ENCODE data around the gene ZGLP1. TPM values are rescaled to one million over a fixed set of nuclear protein-coding genes. Genes with fewer than 3 reads are reported as not detected.

The ZGLP1 gene
- total RNA-seq, result 0.32 and 0.44 TPM in 2 replicates

GRCh38 chr19:10309423-10309822 lies at the start of gene ZGLP1:
TSS of gene ZGLP1 (minus strand) at chr19:10309815.

GRCh38 chr19:10339380-10339960 lies 29.9 kb upstream of the ZGLP1 start, which contains the start of gene ICAM3:
TSS of gene ICAM3 (minus strand) at chr19:10339624. CDS start at chr19:10339614, 10 bp downstream.

GRCh38 chr19:10332965-10333757 lies 23.5 kb upstream of the ZGLP1 start, which contains the start of gene RAVER1:
TSS of gene RAVER1 (minus strand) at chr19:10333529. CDS start at chr19:10333507, 22 bp downstream.

GRCh38 chr19:10315335-10316214 lies 6.0 kb upstream of the ZGLP1 start, which contains the start of gene FDX2:
TSS of gene FDX2 (minus strand) at chr19:10316015. CDS start at chr19:10315996, 19 bp downstream.

GRCh38 chr19:10289836-10290356 lies 19.7 kb downstream of the ZGLP1 start, which contains the start of gene ICAM5:
TSS of gene ICAM5 (plus strand) at chr19:10289952. CDS start at chr19:10290044, 92 bp downstream.

GRCh38 chr19:10286803-10287737 lies 22.5 kb downstream of the ZGLP1 start, which contains the start of gene ICAM4:
TSS of gene ICAM4 (plus strand) at chr19:10286955. CDS start at chr19:10287013, 58 bp downstream.

GRCh38 chr19:10270616-10271394 lies 38.8 kb downstream of the ZGLP1 start, which contains the start of gene ICAM1:
TSS of gene ICAM1 (plus strand) at chr19:10271120. CDS start at chr19:10271160, 40 bp downstream.

Other genes starting within 250 kb of the ZGLP1 start
- 24.3 and 29.4 TPM in 2 replicates for gene SHFL, start 223.5 kb downstream of the ZGLP1 start, total RNA-seq
- 0.25 TPM in 1 of 2 replicates, not detected in the other for gene ANGPTL6, start 207.1 kb downstream of the ZGLP1 start, total RNA-seq
- 21.0 and 28.9 TPM in 2 replicates for gene PPAN, start 203.5 kb downstream of the ZGLP1 start, total RNA-seq
- 1.1 and 4.3 TPM in 2 replicates for gene P2RY11, start 198.1 kb downstream of the ZGLP1 start, total RNA-seq
- gene EIF3G, start 189.9 kb downstream of the ZGLP1 start, total RNA-seq, result 261 and 308 TPM in 2 replicates
- 36.4 and 63.2 TPM in 2 replicates for gene DNMT1, start 114.9 kb downstream of the ZGLP1 start, total RNA-seq
- gene S1PR2, start 78.5 kb downstream of the ZGLP1 start, total RNA-seq, result 0.65 and 0.69 TPM in 2 replicates
- 20.1 TPM in 2 replicates for gene MRPL4, start 57.6 kb downstream of the ZGLP1 start, total RNA-seq
- 28.0 and 138 TPM in 2 replicates for gene ICAM1, start 38.7 kb downstream of the ZGLP1 start, total RNA-seq
- gene ICAM4, start 22.9 kb downstream of the ZGLP1 start, total RNA-seq, result 1.1 and 1.3 TPM in 2 replicates
- gene ICAM5, start 19.9 kb downstream of the ZGLP1 start, total RNA-seq, result 0.16 and 0.25 TPM in 2 replicates
- 13.6 and 21.1 TPM in 2 replicates for gene FDX2, start 6.2 kb upstream of the ZGLP1 start, total RNA-seq
- 5.8 and 17.7 TPM in 2 replicates for gene RAVER1, start 23.7 kb upstream of the ZGLP1 start, total RNA-seq
- gene ICAM3, start 29.8 kb upstream of the ZGLP1 start, total RNA-seq, result 10.5 and 20.9 TPM in 2 replicates
- 84.3 and 118 TPM in 2 replicates for gene TYK2, start 70.8 kb upstream of the ZGLP1 start, total RNA-seq
- 313 and 340 TPM in 2 replicates for gene CDC37, start 93.7 kb upstream of the ZGLP1 start, total RNA-seq
- 1.1 and 4.2 TPM in 2 replicates for gene PDE4A, start 110.7 kb upstream of the ZGLP1 start, total RNA-seq
- gene KEAP1, start 193.5 kb upstream of the ZGLP1 start, total RNA-seq, result 78.8 and 118 TPM in 2 replicates
- gene S1PR5, start 207.6 kb upstream of the ZGLP1 start, total RNA-seq, result 0.13 and 0.16 TPM in 2 replicates
- 6.5 and 8.2 TPM in 2 replicates for gene ATG4D, start 234.1 kb upstream of the ZGLP1 start, total RNA-seq

Data from bladder microvascular endothelial cell (primary cell).